ENCODE measurements around the gene TMEM33.
"Not testable (repeated sequence)": the region's sequence is repeated elsewhere in the genome, so short reads cannot be mapped to it uniquely, and the experiment has no call there.

TMEM33 gene, protein sequence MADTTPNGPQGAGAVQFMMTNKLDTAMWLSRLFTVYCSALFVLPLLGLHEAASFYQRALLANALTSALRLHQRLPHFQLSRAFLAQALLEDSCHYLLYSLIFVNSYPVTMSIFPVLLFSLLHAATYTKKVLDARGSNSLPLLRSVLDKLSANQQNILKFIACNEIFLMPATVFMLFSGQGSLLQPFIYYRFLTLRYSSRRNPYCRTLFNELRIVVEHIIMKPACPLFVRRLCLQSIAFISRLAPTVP

DNA sequence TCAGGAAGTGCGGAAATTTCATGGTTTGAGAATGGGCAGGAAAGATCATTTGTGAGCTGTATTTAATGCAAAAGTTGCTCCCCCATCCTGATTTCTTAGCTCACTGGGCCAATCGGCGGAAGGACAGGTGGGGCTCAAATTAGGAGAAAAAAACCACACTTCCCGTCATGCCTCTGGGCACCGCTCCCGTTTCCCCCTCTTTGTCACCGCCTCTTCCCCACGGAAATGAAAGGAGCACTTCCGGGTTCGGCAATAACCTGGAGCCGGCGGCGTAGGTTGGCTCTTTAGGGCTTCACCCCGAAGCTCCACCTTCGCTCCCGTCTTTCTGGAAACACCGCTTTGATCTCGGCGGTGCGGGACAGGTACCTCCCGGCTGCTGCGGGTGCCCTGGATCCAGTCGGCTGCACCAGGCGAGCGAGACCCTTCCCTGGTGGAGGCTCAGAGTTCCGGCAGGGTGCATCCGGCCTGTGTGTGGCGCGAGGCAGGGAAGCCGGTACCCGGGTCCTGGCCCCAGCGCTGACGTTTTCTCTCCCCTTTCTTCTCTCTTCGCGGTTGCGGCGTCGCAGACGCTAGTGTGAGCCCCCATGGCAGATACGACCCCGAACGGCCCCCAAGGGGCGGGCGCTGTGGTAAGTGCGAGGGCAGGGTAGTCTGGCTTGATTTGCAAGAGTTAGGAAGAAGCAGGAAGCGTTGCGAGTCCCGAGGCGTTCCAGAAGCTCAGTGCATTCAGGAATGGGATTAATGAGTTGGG, at the start of gene TMEM33:
Gene TMEM33, plus strand, starts transcription at position 529 of the 751 bp plus-strand sequence. Its CDS starts 56 bp downstream, at position 585.
- DNase-seq: peak; percentile 80

DNA sequence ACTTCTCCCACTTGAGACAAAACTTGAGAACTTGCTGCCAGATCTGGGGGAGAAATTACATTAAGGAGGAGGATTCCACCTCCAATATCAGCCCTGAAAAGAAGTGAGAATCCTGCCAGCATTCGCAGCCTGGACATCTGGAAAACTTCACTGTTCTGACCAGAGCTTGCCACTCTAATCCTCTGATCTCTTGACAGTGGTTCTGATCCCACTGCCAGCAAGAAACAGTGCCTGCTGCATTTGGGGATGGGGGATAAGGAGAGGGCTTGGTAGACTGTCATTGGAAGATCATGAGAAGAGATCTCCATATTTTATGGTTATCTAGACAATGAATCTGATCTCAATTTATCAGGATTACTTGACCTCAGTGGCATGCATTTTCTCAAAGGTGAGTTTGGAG, 49.8 kb upstream of the TMEM33 start:
- DNase-seq: no peak

DNA sequence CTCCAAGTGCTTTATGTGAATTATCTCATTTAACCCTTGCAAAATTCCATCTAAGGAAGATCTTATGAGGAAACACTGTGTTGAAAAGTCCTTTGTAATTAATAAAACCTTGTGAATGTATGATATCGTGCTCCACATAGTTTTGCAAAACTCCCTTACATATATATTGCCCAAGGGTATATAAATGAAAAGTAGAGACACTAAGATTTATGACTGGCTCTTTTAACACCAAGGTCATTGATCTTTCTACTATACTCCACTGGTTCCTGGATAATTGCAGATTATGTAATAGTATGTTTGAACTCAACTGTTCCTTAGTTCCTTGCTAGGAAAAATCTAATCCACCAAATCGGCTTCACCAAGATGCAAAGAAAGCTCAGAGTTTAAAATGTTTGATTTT, 48.0 kb upstream of the TMEM33 start:
- DNase-seq: no peak

DNA sequence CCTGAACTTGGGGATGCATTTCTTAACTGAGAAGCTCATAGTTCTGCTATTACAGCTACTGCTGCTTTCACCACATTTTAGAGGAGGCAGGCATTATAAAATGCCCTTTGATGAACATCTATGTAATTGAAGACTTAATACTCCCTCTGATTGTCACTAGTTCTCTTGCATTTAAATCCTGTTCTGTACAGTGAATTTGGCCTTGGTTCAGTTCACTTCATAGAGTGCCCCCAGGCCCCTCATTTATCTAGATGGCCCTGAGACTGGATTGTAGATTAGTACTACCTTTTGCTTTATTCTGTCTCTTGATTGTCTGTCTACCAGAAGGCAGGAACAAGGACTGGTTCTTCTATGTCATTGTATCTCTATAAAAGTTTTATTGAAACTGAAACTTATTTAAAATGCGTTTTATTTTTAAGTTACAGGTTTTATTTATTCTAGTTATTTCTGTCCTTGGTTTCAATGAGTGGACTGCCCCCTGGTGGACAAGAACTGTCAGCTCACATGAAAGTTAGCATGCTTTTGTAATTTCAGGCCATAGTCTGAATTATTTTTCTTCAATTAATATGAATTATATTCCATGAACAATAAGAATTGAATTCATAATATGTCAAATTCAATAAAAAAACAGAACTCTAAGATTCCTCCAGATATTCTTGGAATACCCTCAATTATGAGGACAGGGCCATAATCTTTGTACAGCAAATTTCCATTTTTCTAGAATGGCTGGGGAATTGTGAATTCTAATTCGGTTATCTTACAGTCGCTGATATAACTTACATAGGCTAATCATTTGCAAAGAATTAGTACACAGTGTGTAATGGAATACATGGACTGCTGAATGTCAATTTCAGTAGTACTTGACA, 47.2 kb upstream of the TMEM33 start:
- no peak for DNase-seq

DNA sequence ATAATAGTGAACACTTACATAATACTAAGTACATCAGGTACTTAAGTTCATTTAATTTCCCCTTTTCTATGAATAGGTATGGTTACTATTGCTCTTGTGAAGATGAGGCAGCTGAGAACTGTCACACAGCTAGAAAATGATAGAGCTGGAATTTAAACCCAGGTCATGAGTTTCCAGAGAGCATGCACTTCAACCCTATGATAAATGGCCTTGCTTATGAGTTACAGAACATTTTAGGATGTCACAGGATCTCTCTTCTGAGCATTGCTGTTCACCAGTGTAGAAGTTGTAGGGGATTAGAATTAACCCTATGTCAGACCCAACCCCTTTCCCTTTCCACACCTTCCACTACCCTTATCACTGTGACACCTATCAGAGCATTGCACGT, 46.5 kb upstream of the TMEM33 start:
- no peak for DNase-seq

DNA sequence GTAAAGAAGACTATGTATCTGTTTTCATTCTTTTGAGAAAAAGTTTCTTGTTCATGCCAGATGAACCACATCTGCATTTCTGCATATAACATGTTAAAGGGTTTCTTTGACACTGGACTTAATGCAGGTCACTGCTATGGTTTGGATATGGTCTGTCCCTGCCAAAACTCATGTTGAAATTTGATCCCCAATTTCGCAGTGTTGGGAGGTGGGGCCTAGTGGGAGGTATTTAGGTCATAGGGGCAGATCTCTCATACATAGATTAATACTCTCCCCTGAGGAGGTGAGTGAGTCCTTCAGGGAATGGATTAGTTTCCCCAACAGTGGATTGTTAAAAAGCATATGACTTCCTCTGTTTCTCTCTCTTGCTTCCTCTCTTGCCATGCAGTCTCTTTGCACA, 45.9 kb upstream of the TMEM33 start:
- no peak for DNase-seq

DNA sequence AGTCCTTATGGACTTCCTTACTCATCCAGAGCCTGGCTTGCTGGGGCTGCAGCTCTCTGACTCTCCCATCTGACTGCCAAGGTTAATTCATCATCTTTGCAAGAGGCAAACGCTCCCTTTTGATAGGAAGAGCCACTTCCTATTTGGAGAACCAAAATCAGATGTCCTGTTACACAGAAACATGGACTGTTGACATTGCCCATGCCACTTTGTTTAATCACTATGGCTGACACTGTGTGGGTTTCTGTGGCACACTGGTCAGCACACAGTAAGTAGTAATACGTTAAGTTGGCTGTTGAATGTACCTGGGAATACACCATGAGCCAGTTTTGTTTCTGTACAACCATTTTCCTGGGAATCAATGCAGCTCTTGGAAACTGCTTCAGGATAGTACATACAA, 45.1 kb upstream of the TMEM33 start:
- no peak for DNase-seq

DNA sequence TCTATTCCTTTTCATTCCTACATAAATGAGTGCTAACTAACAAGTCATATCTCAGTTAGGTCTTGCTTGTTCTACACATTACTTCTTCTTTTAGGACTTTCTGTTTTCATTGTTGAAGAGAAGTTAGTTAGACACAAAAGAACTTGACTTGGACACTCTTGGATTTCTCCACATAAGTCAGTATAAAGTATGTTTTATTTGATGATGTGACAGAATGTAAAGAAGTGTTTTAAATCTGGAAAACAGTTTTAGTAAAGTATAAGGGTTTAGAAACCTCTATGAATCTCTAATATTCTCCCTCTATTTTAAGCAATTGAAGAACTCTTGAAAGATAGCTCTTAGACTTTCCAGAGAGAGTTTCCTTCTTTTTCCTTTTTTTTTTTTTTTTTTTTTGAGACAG, 38.6 kb upstream of the TMEM33 start:
- DNase-seq: no peak

DNA sequence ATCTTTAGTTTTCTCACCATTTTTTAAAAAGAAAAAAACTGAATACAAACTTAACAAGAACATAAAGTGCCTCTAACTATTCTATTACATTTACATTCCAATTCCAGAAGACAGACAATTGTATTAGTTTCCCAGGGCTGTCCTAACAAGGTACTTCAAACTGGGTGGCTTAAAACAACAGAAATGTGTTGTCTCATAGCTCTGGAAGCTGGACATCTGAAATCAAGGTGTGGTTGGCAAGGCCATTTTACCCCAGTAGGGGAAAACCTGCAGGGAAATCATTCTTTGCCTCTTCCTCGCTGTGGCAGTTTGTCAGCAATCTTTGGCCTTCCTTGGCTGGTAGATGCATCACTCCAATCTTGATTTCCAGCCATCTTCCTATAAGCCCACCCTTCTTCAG, 37.5 kb upstream of the TMEM33 start:
- DNase-seq: no peak

DNA sequence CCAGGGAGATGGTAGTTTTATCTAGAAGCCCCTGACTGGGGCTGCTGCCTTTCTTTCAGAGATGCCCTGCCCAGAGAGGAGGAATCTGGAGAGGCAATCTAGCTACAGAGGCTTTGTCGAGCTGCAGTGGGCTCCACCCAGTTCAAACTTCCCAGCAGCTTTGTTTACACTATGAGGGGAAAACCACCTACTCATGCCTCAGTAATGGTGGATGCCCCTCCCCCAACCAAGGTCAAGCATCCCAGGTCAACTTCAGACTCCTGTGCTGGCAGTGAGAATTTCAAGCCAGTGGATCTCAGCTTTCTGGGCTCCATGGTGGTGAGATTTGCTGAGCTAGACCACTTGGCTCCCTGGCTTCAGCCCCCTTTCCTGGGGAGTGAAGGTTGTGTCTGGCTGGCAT, 26.1 kb upstream of the TMEM33 start:
- DNase-seq: not testable (repeated sequence)

DNA sequence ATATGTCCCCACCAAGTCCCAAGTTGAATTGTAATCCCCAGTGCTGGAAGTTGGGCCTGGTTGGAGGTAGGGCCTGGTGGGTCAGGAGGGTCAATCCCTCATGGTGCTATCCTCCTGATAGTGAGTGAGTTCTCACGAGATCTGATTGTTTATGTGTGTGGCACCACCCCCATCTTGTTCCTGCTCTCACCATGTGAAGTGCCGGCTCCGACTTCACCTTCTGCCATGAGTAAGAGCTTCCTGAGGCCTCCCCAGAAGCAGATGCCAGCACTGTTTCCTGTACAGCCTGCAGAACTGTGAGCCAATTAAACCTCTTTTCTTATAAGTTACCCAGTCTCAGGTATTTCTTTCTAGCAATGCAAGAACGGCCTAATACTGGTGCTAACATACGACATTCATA, 22.7 kb upstream of the TMEM33 start:
- no peak for DNase-seq

DNA sequence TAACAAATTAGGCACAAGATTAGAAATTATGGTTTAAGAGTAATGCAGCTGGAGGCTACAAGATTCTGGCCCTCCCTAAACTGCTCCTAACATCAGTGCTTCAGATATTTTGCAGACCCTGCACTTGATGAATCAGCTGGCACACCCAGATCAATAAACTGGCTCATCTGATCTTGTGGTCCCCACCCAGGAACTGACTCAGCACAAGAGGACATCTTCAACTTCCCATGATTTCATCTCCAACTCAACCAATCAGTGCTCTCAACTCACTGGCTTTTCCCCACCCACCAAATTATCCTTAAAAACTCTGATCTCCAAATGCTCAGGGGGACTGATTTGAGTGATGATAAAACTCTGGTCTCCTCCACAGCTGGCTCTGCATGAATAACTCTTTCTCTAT, 21.7 kb upstream of the TMEM33 start:
- DNase-seq: no peak

DNA sequence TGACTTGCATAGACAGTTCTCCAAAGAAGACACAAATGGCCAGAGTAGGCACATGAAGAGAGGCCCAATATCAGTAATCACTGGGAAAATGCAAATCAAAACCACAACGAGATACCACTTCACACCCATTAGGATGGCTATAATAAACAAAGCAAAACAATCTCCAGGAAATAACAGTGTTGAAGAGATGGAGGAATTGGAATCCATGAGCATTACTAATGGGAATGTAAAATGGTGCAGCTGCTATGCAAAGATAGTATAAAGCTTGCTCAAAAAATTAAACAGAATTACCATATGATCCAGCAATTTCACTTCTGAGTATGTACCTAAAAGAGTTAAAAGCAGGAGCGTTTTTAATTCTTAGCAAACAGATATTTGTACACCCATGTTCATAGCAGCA, 17.0 kb upstream of the TMEM33 start:
- DNase-seq: no peak

DNA sequence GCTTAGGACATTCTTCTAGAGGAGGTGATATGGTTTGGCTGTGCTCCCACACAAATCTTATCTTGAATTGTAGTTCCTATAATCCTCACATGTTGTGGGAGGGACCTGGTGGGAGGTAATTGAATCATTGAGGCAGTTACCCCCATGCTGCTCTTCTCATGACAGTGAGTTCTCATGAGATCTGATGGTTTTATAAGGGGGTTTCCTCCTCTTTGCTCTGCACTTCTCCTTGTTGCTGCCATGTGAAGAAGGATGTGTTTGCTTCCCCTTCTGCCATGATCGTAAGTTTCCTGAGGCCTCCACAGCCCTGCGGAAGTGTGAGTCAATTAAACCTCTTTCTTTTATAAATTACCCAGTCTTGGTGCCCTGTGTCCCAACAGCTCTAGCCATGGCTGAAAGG, 14.8 kb upstream of the TMEM33 start:
- DNase-seq: not testable (repeated sequence)

DNA sequence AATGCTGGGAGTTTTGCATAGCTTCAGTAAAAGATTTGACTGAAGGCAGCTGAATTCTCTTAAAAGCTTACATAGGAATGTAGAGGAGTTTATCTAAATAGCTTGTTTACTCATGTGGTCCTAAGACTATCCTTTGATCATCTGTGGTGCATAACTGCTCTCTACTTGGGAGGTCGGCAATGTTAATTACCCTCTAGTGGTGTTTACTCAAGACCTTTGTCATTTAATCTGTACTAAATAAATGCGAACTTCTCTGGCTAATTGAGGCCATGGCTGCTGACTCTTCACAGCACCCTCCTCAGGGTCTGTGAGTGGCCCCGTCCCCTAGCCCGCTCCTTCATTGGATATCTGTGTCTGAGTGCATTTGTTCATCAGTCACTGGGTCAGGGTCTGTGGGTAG, 13.8 kb upstream of the TMEM33 start:
- no peak for DNase-seq

DNA sequence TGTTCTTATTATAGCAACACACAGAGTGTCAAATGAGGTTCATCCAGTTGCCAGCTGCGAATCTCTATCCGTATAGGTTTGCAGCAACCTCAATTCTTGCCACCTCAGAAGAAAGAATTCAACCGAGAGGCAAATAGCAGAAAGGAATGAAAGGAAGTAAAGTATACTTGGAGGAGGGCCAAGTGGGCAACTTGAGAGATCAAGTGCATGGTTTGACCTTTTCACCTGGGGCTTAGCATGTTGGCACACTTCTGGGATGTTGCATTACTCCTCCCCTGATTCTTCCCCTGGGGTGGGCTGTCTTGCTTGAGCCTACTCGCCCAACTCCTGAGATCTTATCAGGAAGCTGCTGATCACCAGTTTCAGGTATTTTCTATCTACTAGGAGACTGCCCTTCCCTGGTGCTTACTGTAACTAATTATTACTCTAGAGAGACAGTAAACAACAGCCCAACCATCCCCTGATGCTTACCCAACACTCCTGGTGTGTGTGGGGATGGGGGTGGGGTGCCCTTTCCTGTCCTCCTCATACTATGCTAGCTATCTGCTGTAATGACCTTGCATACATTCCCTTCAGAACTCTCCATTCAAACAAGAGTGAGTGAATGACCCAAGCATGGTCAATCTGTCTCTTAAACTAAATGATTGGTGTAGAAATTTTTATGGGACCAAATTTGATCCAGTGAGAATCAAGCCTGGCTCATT, 7.3 kb upstream of the TMEM33 start:
- no peak for DNase-seq

DNA sequence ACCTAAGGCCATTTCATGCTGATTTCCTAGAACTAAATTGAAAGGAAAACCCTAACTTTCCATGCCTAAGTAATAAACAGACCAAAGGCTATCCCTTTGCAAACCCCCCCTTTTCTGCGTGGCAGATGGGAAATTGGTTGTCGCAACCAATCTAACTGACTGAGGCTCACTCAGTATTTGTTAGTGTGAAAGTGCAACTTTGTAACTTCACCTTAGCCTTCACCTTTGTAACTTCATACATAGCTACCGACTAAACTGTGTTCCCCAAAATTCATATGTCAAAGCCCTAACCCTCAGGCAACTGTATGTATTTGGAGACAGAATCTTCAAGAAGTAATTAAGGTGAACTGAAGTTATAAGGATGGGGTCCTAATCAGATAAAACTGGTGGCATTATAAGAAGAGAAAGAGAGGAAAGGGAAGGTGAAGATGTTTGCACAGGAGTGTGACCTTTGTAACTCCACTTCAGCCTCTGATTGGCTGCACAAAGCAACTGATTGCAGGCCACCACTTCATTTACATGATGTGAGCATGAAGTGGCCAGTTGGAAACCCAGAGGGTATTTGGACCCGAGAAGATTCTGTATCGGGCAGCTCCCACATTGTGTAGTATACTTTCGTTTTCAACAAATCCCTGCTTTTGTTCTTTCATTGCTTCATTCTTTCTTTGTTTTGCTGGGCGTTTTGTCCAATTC, 4.9 kb upstream of the TMEM33 start:
- DNase-seq: no peak

DNA sequence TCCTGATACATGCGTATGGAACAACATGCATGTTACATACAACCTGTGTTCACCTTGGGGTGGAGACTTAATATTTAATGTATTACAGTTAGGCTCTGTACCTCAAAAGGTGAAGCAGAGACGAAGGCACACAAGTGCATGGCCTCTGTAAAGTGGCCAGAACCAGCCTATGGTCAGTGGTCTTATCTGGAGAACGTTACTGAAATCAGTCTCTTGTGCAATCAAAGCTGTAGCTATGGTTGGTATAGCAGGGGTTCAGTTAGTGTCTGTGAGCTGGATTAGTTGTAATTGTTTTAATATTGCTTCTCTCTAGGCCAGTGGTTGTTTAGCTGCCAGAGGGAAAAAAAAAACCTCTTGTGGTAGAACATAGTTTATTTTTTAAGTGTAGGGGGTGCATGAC, 2.2 kb upstream of the TMEM33 start:
- DNase-seq: no peak

DNA sequence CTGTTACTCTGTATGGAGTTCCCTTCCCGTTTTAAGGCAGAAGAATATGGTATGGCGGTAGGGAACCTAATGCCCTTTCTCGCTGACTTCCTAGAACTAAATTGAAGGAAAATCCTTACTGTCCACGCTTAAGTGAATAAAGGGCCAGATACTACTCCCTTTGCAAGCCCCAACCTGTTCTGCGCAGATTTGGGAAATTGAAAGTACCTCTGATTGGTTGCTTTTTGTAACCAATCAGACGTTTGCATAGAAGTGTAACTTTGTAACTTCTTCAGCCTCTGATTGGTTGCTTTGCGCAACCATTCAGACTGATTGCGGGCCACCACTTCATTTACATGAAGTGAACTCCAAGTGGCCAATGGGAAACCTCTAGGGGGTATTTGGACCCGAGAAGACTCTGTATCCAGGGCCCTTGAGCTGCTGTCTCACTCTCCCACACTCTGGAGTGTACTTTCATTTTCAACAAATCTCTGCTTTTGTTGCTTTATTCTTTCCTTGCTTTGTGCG, 1.2 kb upstream of the TMEM33 start:
- DNase-seq: peak; percentile 52

DNA sequence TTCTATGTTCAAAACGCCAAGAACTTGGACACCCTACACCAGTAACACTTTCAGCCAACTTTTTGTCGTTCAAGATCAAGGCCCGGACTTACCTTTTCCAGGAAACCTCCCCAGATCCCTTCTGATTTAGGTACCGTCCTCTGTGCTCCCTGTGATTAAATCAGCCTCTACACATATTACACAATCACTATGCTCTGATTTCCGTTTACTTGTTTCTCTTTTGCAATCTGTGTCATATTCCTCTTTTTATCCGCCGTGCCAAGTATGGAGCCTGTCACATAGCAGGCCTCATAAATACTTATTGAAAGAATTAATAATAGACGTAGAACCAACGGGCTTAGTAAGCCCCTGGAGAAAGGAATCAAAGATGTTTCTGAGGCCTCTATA, 722 bp upstream of the TMEM33 start:
- DNase-seq: no peak

DNA sequence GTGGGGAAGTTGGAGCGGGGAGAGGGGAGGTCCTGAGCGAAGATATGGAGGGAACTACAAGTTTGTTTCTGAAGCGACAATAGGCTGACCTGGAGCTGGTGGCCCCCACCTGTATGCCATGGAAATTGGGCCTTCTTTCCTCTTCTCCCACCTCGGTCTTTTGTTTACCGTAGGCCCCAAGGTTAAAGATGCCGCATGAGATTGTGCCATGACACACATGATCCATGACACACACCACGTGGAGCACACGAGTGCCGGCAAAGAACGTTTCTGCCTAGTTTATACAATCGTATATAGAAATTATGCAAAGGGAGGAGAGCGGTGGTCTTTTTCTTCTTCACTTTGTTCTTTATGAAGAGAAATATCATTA, 408 bp downstream of the TMEM33 start:
- no peak for DNase-seq

DNA sequence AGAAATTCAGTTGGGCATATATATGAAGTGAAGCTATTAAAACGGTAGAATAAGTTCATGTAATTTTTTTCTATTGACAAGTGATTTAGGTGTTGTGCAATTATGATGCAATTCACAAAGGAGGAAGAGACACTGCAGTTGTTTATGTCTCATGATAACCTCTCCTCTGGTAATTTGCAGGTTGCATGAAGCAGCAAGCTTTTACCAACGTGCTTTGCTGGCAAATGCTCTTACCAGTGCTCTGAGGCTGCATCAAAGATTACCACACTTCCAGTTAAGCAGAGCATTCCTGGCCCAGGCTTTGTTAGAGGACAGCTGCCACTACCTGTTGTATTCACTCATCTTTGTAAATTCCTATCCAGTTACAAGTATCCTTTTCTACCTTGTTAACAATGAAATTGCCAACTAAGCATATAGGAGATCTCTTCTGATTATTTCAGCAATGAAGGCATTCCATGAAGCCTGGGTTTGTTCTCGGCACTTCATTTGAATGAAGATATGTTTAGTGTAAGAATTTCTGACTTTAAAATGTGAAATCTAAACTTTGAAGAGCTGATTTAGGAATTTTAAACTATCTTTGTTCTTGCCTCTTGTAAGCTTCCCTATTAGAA, 3.9 kb downstream of the TMEM33 start:
- no peak for DNase-seq

All from CD4-positive, alpha-beta T cell treated with Interleukin-15 for 1 hour (primary cell).